ENCODE results near the gene NCAPD2. TPM values are rescaled to one million over a fixed set of nuclear protein-coding genes. Genes with fewer than 3 reads are reported as not detected.

Gene NCAPD2
- 34.5 and 62.5 TPM in 2 replicates for total RNA-seq

GRCh38 chr12:6493497-6494257, at the start of gene NCAPD2:
Gene NCAPD2 (plus strand): TSS chr12:6494102. CDS start chr12:6495099, 997 bp downstream.

GRCh38 chr12:6444704-6445688, 48.9 kb upstream of the NCAPD2 start, which contains the start of gene CD27:
Gene CD27 (plus strand): TSS chr12:6444955. CDS start chr12:6445096, 141 bp downstream.

GRCh38 chr12:6451348-6452244, 42.3 kb upstream of the NCAPD2 start, which contains the start of gene TAPBPL:
Gene TAPBPL (plus strand): TSS chr12:6452042. CDS start chr12:6452249, 207 bp downstream.

GRCh38 chr12:6470375-6471163, 23.3 kb upstream of the NCAPD2 start, which contains the start of gene VAMP1:
Gene VAMP1 (minus strand): TSS chr12:6470677. CDS start chr12:6470531, 146 bp downstream.

GRCh38 chr12:6492838-6493496, 935 bp upstream of the NCAPD2 start, which contains the start of gene MRPL51:
Gene MRPL51 (minus strand): TSS chr12:6493262. CDS start chr12:6493136, 126 bp downstream.

GRCh38 chr12:6533923-6534694, 40.2 kb downstream of the NCAPD2 start, which contains the start of gene GAPDH:
Gene GAPDH (plus strand): TSS chr12:6534517. CDS start chr12:6534833, 316 bp downstream.

Small RNAs within 50 kb of the gene (small RNA-seq; reads per million reads assigned to genes)
- gene SCARNA11 = 32.3 reads per million, percentile 97 among the genes with 10 or more reads in this experiment

Other genes with a start within 250 kb of the NCAPD2 start
- 16.4 and 25.9 TPM in 2 replicates for gene PLEKHG6, start 183.4 kb upstream of the NCAPD2 start, total RNA-seq
- 151 and 174 TPM in 2 replicates for gene TNFRSF1A, start 152.0 kb upstream of the NCAPD2 start, total RNA-seq
- gene SCNN1A, start 118.5 kb upstream of the NCAPD2 start, total RNA-seq = 47.1 and 59.2 TPM in 2 replicates
- gene LTBR, start 109.9 kb upstream of the NCAPD2 start, total RNA-seq = 86.0 and 172 TPM in 2 replicates
- 0.33 TPM in 1 of 2 replicates, not detected in the other for gene CD27, start 49.1 kb upstream of the NCAPD2 start, total RNA-seq
- gene TAPBPL, start 42.1 kb upstream of the NCAPD2 start, total RNA-seq = 5.5 and 9.8 TPM in 2 replicates
- 5.1 and 9.5 TPM in 2 replicates for gene VAMP1, start 23.4 kb upstream of the NCAPD2 start, total RNA-seq
- 90.7 and 115 TPM in 2 replicates for gene MRPL51, start 840 bp upstream of the NCAPD2 start, total RNA-seq
- 6,495 and 11,041 TPM in 2 replicates for gene GAPDH, start 40.4 kb downstream of the NCAPD2 start, total RNA-seq
- gene IFFO1, start 61.9 kb downstream of the NCAPD2 start, total RNA-seq = 7.1 and 8.9 TPM in 2 replicates
- 17.7 and 35.0 TPM in 2 replicates for gene NOP2, start 74.2 kb downstream of the NCAPD2 start, total RNA-seq
- gene CHD4, start 113.3 kb downstream of the NCAPD2 start, total RNA-seq = 221 and 313 TPM in 2 replicates
- gene LPAR5, start 141.9 kb downstream of the NCAPD2 start, total RNA-seq = 5.1 and 10.7 TPM in 2 replicates
- 1.6 TPM in 1 of 2 replicates, not detected in the other for gene ACRBP, start 153.3 kb downstream of the NCAPD2 start, total RNA-seq
- 47.9 and 81.7 TPM in 2 replicates for gene ING4, start 169.0 kb downstream of the NCAPD2 start, total RNA-seq
- 29.2 and 29.8 TPM in 2 replicates for gene ZNF384, start 195.3 kb downstream of the NCAPD2 start, total RNA-seq
- gene PIANP, start 206.7 kb downstream of the NCAPD2 start, total RNA-seq = not detected in 2 replicates
- gene COPS7A, start 229.9 kb downstream of the NCAPD2 start, total RNA-seq = 48.4 and 50.3 TPM in 2 replicates